Prostate gland (tissue), 2 donors: Measurements from ENCODE around the gene LPIN1.

Source experiments
- CTCF ChIP-seq, 4 experiments: fragments of 200-600 bp in 2 of 4; fragments of 450-650 bp in 2 of 4; sonication (generic) in 2 of 4; IDR thresholded peaks; 1 replicate in 3 of 4; 2 replicates in 1 of 4; pipeline ENCODE4 v1.5.1; 2016 to 2019; ENCODE audit warnings: antibody characterized with exemption in 4 of 4, mild to moderate bottlenecking in 2 of 4, moderate library complexity in 2 of 4
- POLR2A ChIP-seq: fragments of 450-650 bp; IDR thresholded peaks from one replicate; pipeline ENCODE4 v1.6.1; 2016; ENCODE audit warnings: antibody characterized with exemption, mild to moderate bottlenecking
- POLR2AphosphoS5 ChIP-seq: sonication (generic); formaldehyde crosslinking; IDR thresholded peaks from one replicate; pipeline ENCODE4 v1.6.1; 2017; ENCODE audit warnings: antibody characterized with exemption

GRCh38 chr2:11811036-11811654 is 64.7 kb downstream of the LPIN1 start:
- no peak for TF ChIP-seq CTCF (IDR thresholded peaks at IDR 0.05)
- no peak for TF ChIP-seq POLR2AphosphoS5
- TF ChIP-seq POLR2A = no peak
